Panc1 (cell line): Measurements from ENCODE around the gene PPP2R5D. TPM values are rescaled to one million over a fixed set of nuclear protein-coding genes. Genes with fewer than 3 reads are reported as not detected.

Source experiments
- ATAC-seq: fragments of 200-7000 bp; cut with Tn5 transposase; 2 replicates; pipeline ENCODE4 v1.9.1; 2020; ENCODE audit warnings: mild to moderate bottlenecking, moderate library complexity
- BruUV-seq: library from RNA; stranded (reverse); fragments of 400-500 nt; replicated peaks from 2 replicates; lab custom pipeline; 2021; lab: Mats Ljungman, UMichigan
- CTCF ChIA-PET: fragments of 300-600 bp; sonication (Branson Sonifier 250); formaldehyde crosslinking; loops from one replicate; lab custom pipeline; 2022; ENCODE audit warnings: antibody characterized with exemption; lab: Charles Lee
- POLR2A ChIA-PET: fragments of 300-600 bp; sonication (Branson Sonifier 250); formaldehyde crosslinking; loops from one replicate; lab custom pipeline; 2022; ENCODE audit warnings: antibody characterized with exemption; lab: Charles Lee
- DNase-seq: peaks from one replicate; pipeline ENCODE4 v3.0.0-alpha.2; 2010; ENCODE audit warnings: low read depth, low spot score
- H3K27ac ChIP-seq: 2 replicates; pipeline ENCODE4 v1.5.1; 2011; ENCODE audit warnings: mild to moderate bottlenecking, low read length, inconsistent platforms
- H3K27me3 ChIP-seq: fragments of 200-500 bp; sonication (Bioruptor generic); 2 replicates; pipeline ENCODE4 v1.6.0; 2014; ENCODE audit warnings: low read length, inconsistent platforms; ENCODE audit not compliant: control insufficient read depth, insufficient read depth
- H3K36me3 ChIP-seq: fragments of 200-500 bp; sonication (Bioruptor generic); 2 replicates; pipeline ENCODE4 v1.5.1; 2014; ENCODE audit warnings: inconsistent platforms, mild to moderate bottlenecking, low read length, moderate library complexity; ENCODE audit not compliant: control insufficient read depth, insufficient read depth
- H3K4me1 ChIP-seq: 2 replicates; pipeline ENCODE4 v1.5.1; 2011; ENCODE audit warnings: inconsistent platforms, mild to moderate bottlenecking, low read length, moderate library complexity; ENCODE audit not compliant: control insufficient read depth, insufficient read depth
- H3K4me3 ChIP-seq, 2 experiments: 2 replicates each; pipeline ENCODE4 v1.5.1; 2011 to 2012; ENCODE audit warnings: low read depth in 2 of 2, low read length in 2 of 2, mild to moderate bottlenecking in 2 of 2, inconsistent platforms in 1 of 2, moderate library complexity in 1 of 2
- H3K9me3 ChIP-seq: fragments of 200-500 bp; sonication (Bioruptor generic); 2 replicates; pipeline ENCODE4 v1.5.1; 2014; ENCODE audit warnings: low read depth, mild to moderate bottlenecking, inconsistent platforms, low read length, moderate library complexity; ENCODE audit not compliant: control insufficient read depth, insufficient read depth
- CTCF ChIP-seq: fragments of 450-650 bp; IDR thresholded peaks from 2 replicates; pipeline ENCODE4 v1.5.1; 2017; ENCODE audit warnings: mild to moderate bottlenecking
- POLR2AphosphoS5 ChIP-seq: IDR thresholded peaks from 2 replicates; pipeline ENCODE4 v1.6.1; 2012; ENCODE audit warnings: mild to moderate bottlenecking, low read depth, low read length, moderate library complexity
- REST ChIP-seq, 2 experiments: IDR thresholded peaks; 2 replicates each; pipeline ENCODE4 v1.6.1; 2011 to 2012; ENCODE audit warnings: low read depth in 2 of 2, control low read depth in 1 of 2, low read length in 1 of 2, mild to moderate bottlenecking in 1 of 2, moderate library complexity in 1 of 2; ENCODE audit not compliant: insufficient read depth in 1 of 2
- SIN3A ChIP-seq: IDR thresholded peaks from 2 replicates; pipeline ENCODE4 v1.6.1; 2012; ENCODE audit warnings: low read depth, mild to moderate bottlenecking, low read length, moderate library complexity, borderline replicate concordance; ENCODE audit not compliant: insufficient read depth
- TCF7L2 ChIP-seq: IDR thresholded peaks from 2 replicates; pipeline ENCODE4 v1.6.1; 2011; ENCODE audit warnings: mild to moderate bottlenecking, low read depth, low read length, inconsistent platforms
- in situ Hi-C: cut with HindIII; loops from 2 replicates; pipeline ENCODE4 v1.10.0; 2016; ENCODE audit warnings: low sequenced_read_pairs, low pct_unique_long_range_greater_than_20kb
- intact Hi-C: fragments of 100-400 bp; cut with micrococcal nuclease; formaldehyde crosslinking; loops from one replicate; pipeline ENCODE4 v1.10.0; 2022; ENCODE audit not compliant: unreplicated experiment
- total RNA-seq: library from RNA; stranded (reverse); gene quantifications from one replicate; pipeline ENCODE4 v1.2.1, GENCODE V29; 2021; ENCODE audit not compliant: unreplicated experiment

PPP2R5D gene
- total RNA-seq, 1 experiment from 2014 or later = 63.6 TPM

GRCh38 chr6:43052225-43052841 lies 68.0 kb downstream of the PPP2R5D start:
- ChIA-PET CTCF (no interaction called here), POLR2A (no interaction called here)
- Histone ChIP-seq H3K36me3 (no peaks in the 10 kb centered on the region; the same call in 1 of the 2 replicates), H3K27me3 (no peaks in the 10 kb centered on the region), H3K9me3 (no peaks in the 10 kb centered on the region), H3K4me3 (peak overlapping the region; percentile 67 to 73), H3K4me1 (peaks cover 17% of the 10 kb centered on the region), H3K27ac (peak overlapping the region; percentile 84)
- no peak for DNase-seq
- ATAC-seq = no peak
- BruUV-seq = no TSS peak
- in situ Hi-C loops = no loop called here
- TF ChIP-seq TCF7L2 = no peak
- no peak for TF ChIP-seq SIN3A
- no peak for TF ChIP-seq REST (IDR thresholded peaks at IDR 0.05; ENCODE audit: insufficient read depth in 1 of 2, low read depth in 2 of 2, low read length in 1 of 2)
- no peak for TF ChIP-seq POLR2AphosphoS5
- intact Hi-C loops = no loop called here

GRCh38 chr6:43052842-43053544 lies 68.6 kb downstream of the PPP2R5D start:
- in situ Hi-C loops (no loop called here), intact Hi-C loops (no loop called here)
- H3K27me3 ChIP-seq = no peaks in the 10 kb centered on the region
- ATAC-seq = peak; percentile 55
- no peaks in the 10 kb centered on the region for H3K9me3 ChIP-seq
- ChIA-PET POLR2A (interaction anchor here (0.5 kb wide), 1 partner anchor 20 kb away, joined by 5 read pairs; no protein-coding TSS in a partner anchor), CTCF (no interaction called here)
- H3K36me3 ChIP-seq = no peaks in the 10 kb centered on the region; the same call in 1 of the 2 replicates
- BruUV-seq = no TSS peak
- peaks cover 18% of the 10 kb centered on the region for H3K4me1 ChIP-seq
- peak overlapping the region; percentile 84 for H3K27ac ChIP-seq
- TF ChIP-seq REST (IDR thresholded peaks at IDR 0.05; ENCODE audit: insufficient read depth in 1 of 2, low read depth in 2 of 2, low read length in 1 of 2) (no peak), SIN3A (no peak), POLR2AphosphoS5 (no peak), CTCF (no peak), TCF7L2 (no peak)
- DNase-seq = no peak
- H3K4me3 ChIP-seq = peak overlapping the region; percentile 67 to 73
